Panc1 (cell line): ENCODE measurements around the gene NME4.

Experiments
- CTCF ChIP-seq: fragments of 450-650 bp; IDR thresholded peaks from 2 replicates; pipeline ENCODE4 v1.5.1; 2017; ENCODE audit warnings: mild to moderate bottlenecking
- POLR2AphosphoS5 ChIP-seq: IDR thresholded peaks from 2 replicates; pipeline ENCODE4 v1.6.1; 2012; ENCODE audit warnings: mild to moderate bottlenecking, low read depth, low read length, moderate library complexity
- SIN3A ChIP-seq: IDR thresholded peaks from 2 replicates; pipeline ENCODE4 v1.6.1; 2012; ENCODE audit warnings: low read depth, mild to moderate bottlenecking, low read length, moderate library complexity, borderline replicate concordance; ENCODE audit not compliant: insufficient read depth
- TCF7L2 ChIP-seq: IDR thresholded peaks from 2 replicates; pipeline ENCODE4 v1.6.1; 2011; ENCODE audit warnings: mild to moderate bottlenecking, low read depth, low read length, inconsistent platforms

- TF ChIP-seq CTCF: no peak
- no peak for TF ChIP-seq TCF7L2
- TF ChIP-seq POLR2AphosphoS5: no peak
- TF ChIP-seq SIN3A: no peak
Observed at GRCh38 chr16:360698-361336, 36.2 kb upstream of the NME4 start.
